WI38 (cell line): ENCODE results near the gene HEPACAM.

ENCODE experiments used
- H3K4me3 ChIP-seq: 2 replicates; pipeline ENCODE4 v1.5.1; 2011; ENCODE audit warnings: low read depth, mild to moderate bottlenecking, control low read depth, low read length
- CTCF ChIP-seq: IDR thresholded peaks from 2 replicates; pipeline ENCODE4 v1.5.1; 2012; ENCODE audit warnings: low read depth, mild to moderate bottlenecking, control low read depth, low read length

The HEPACAM gene

GRCh38 chr11:124874571-124875255, 61.1 kb downstream of the HEPACAM start:
- H3K4me3 ChIP-seq, result no peak overlapping the region
- no peak for TF ChIP-seq CTCF

- TF ChIP-seq CTCF, result no peak
- H3K4me3 ChIP-seq, result no peak overlapping the region
These were observed 61.9 kb downstream of the HEPACAM start for GRCh38 chr11:124873951-124874350.

GRCh38 chr11:124872741-124873140, 63.1 kb downstream of the HEPACAM start:
- TF ChIP-seq CTCF, result no peak
- H3K4me3 ChIP-seq, result no peak overlapping the region

- TF ChIP-seq CTCF, result no peak
These were observed 63.6 kb downstream of the HEPACAM start for GRCh38 chr11:124872280-124872679.

GRCh38 chr11:124870430-124870829, 65.4 kb downstream of the HEPACAM start:
- no peak overlapping the region for H3K4me3 ChIP-seq
- TF ChIP-seq CTCF, result no peak

More at GRCh38 chr11:124872280-124872679, 63.6 kb downstream of the HEPACAM start:
- H3K4me3 ChIP-seq, result no peak overlapping the region

GRCh38 chr11:124869856-124870387, 65.9 kb downstream of the HEPACAM start:
- TF ChIP-seq CTCF, result no peak
- no peak overlapping the region for H3K4me3 ChIP-seq

- no peak overlapping the region for H3K4me3 ChIP-seq
- no peak for TF ChIP-seq CTCF
These were observed 66.5 kb downstream of the HEPACAM start for GRCh38 chr11:124869331-124869730.
